IPS-20b (cell line): ENCODE measurements around the gene GRIA2.
"Not testable (repeated sequence)": the region's sequence is repeated elsewhere in the genome, so short reads cannot be mapped to it uniquely, and the experiment has no call there.

Experiments used
- H3K27ac ChIP-seq: one replicate; pipeline ENCODE4 v1.5.1; 2013; ENCODE audit warnings: low read length
- H3K27me3 ChIP-seq: 2 replicates; pipeline ENCODE4 v1.6.1; 2013; ENCODE audit warnings: mild to moderate bottlenecking, low read length, inconsistent platforms; ENCODE audit not compliant: insufficient read depth
- H3K36me3 ChIP-seq: 2 replicates; pipeline ENCODE4 v1.6.1; 2013; ENCODE audit warnings: low read depth, mild to moderate bottlenecking, inconsistent platforms, low read length, moderate library complexity; ENCODE audit not compliant: insufficient read depth
- H3K4me1 ChIP-seq: 2 replicates; pipeline ENCODE4 v1.6.1; 2013; ENCODE audit warnings: mild to moderate bottlenecking, control low read depth, inconsistent platforms, low read length, moderate library complexity; ENCODE audit not compliant: insufficient read depth
- H3K4me3 ChIP-seq: 2 replicates; pipeline ENCODE4 v1.5.1; 2013; ENCODE audit warnings: mild to moderate bottlenecking, low read length, inconsistent platforms
- H3K9ac ChIP-seq: 2 replicates; pipeline ENCODE4 v1.6.1; 2013; ENCODE audit warnings: low read depth, mild to moderate bottlenecking, inconsistent platforms, low read length, moderate library complexity
- H3K9me3 ChIP-seq: 2 replicates; pipeline ENCODE4 v1.6.1; 2013; ENCODE audit warnings: mild to moderate bottlenecking, low read depth, low read length, inconsistent platforms; ENCODE audit not compliant: insufficient read depth

Gene GRIA2

DNA sequence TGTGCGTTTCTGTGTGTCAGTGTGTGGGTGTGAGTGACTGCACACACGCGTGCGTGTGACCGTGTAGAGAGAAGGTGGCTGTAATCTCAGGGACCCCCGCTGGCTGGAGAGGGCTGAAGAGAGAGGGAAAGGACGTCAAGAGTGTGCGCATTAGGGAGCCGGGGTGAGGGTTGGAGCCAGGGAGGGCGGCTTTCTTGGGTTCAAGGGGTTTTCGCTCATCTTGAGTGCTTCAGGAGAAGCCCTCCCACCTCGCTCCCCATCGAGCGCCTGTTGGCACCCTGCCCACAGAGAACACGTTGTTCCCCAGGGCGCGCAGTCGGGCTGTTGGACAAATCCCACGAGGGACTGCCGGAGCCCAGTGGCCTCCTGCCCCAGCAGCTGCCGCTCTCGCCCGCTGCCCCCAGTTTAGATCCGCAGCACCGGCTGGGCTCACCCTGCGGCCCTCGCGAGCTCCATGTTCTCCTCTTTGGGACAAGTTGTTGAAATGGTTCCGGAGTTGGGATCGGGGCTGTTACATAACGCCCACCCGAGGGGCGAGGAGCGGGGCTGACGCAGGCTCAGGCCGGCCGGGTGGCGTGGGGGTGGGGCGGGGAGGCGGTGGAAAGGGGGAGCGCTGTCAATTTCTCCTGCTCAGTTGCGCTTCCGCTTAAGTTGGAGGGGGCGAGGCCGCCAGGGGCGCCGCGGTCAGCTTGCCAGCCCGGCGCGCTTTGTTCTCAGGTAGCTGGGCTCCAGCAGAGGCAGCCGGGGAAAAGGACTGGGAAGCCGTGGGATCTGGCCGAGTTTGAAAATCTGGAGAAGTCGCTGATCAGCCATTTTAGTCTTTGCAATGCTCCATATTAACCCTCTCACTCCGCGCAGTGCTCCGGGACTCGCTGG, 1.6 kb downstream of the GRIA2 start:
- peaks cover 75% of the 10 kb centered on the region for H3K27me3 ChIP-seq
- no peaks in the 10 kb centered on the region for H3K36me3 ChIP-seq
- no peaks in the 10 kb centered on the region for H3K9me3 ChIP-seq
- peak overlapping the region; percentile 71; the same call in 1 of the 2 replicates for H3K9ac ChIP-seq
- peak overlapping the region; percentile 76 for H3K4me3 ChIP-seq
- H3K4me1 ChIP-seq = no peaks in the 10 kb centered on the region; the same call in 1 of the 2 replicates
- H3K27ac ChIP-seq = no peak overlapping the region

GRCh38 chr4:157222771-157223160, 2.2 kb downstream of the GRIA2 start:
- Histone ChIP-seq H3K27me3 (peaks cover 75% of the 10 kb centered on the region), H3K36me3 (no peaks in the 10 kb centered on the region), H3K27ac (no peak overlapping the region), H3K4me1 (no peaks in the 10 kb centered on the region; the same call in 1 of the 2 replicates), H3K9ac (peak overlapping the region; percentile 71; the same call in 1 of the 2 replicates), H3K9me3 (no peaks in the 10 kb centered on the region), H3K4me3 (peak overlapping the region; percentile 76)

DNA sequence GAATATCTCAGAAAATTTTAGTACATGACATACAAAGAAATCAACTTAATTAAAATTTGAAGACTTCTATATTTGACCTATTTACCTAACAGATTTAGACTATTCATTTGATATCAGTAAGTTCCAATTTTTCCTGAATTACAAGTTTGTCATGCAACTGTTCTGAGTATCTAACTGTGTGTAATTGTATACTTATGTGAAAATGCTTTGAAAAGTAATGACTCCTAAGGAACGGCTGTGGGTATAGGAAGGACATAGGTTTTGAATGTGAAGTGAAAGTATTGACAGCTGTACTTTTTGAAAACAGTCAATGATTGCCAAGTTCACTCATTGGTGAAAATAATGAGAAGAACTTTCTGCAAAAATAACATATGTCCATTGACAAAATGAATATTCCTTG, 2.9 kb downstream of the GRIA2 start:
- Histone ChIP-seq H3K9me3 (no peaks in the 10 kb centered on the region), H3K36me3 (no peaks in the 10 kb centered on the region), H3K27me3 (peaks cover 68% of the 10 kb centered on the region), H3K4me3 (no peak overlapping the region), H3K27ac (no peak overlapping the region), H3K4me1 (no peaks in the 10 kb centered on the region; the same call in 1 of the 2 replicates), H3K9ac (no peak overlapping the region)

DNA sequence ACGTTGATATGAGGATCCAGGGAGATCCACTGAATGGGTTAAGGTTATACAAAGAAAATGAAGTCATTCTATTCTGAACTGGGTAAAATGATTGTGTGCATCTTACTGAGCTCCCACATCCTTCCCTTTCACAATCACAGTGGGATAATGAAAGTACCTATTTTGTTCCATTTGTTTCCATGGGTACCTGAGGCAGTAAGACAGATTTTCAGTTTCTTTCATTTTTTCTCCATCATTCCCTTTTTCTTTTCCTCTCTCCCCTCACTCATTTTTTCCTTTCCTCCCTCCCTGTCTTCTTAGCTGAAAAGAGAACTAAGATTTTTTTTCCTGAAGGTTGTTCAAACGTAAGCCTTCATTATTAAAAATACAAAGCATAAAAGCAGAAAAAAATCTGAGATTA, 4.6 kb downstream of the GRIA2 start:
- Histone ChIP-seq H3K4me1 (no peaks in the 10 kb centered on the region; the same call in 1 of the 2 replicates), H3K27me3 (peaks cover 51% of the 10 kb centered on the region), H3K9me3 (no peaks in the 10 kb centered on the region), H3K9ac (no peak overlapping the region), H3K4me3 (no peak overlapping the region), H3K36me3 (no peaks in the 10 kb centered on the region), H3K27ac (no peak overlapping the region)

DNA sequence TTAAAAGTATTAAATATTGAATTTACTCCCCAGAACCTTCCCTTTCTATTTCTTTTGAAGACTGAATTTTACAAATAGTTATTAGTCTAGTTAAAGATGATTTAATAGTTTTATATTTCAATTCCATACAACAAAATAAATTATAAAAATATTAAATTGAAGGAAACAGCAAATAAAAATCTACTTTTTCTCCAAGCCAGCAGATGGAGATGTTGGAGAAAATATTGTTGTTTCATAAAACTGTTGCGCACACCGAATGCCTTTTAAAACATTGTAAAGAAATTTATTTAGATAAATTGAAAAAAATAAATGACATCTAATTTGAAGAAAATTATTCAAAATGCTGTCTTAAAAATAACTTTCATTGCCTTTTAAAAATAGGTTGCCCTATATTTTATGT, 5.5 kb downstream of the GRIA2 start:
- Histone ChIP-seq H3K36me3 (no peaks in the 10 kb centered on the region), H3K9me3 (no peaks in the 10 kb centered on the region), H3K9ac (no peak overlapping the region), H3K4me3 (no peak overlapping the region), H3K4me1 (no peaks in the 10 kb centered on the region), H3K27me3 (peaks cover 42% of the 10 kb centered on the region), H3K27ac (no peak overlapping the region)

GRCh38 chr4:157226601-157227000, 6.1 kb downstream of the GRIA2 start:
- H3K4me3 ChIP-seq = no peak overlapping the region
- H3K36me3 ChIP-seq = no peaks in the 10 kb centered on the region
- H3K4me1 ChIP-seq = no peaks in the 10 kb centered on the region
- H3K9me3 ChIP-seq = no peaks in the 10 kb centered on the region
- no peak overlapping the region for H3K27ac ChIP-seq
- no peak overlapping the region for H3K9ac ChIP-seq
- H3K27me3 ChIP-seq = peaks cover 36% of the 10 kb centered on the region

DNA sequence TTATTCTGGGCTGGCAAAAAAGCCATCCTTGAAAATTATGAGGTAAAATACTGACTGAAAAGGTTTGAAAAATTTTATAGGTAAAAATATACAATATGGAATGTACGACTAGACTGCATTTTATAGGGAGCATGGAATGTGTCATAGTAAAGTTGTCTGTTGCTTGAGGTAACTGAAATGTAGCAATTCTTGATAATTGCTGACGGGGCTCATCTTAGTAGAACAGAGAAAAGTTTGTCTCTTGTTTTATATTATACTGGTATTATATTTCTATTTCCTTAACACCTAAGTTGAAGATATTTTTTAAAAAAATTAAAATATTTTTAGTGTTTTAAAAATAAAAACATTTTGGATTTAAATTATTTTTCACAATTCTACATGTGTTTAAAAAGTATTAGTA, 11.0 kb downstream of the GRIA2 start:
- Histone ChIP-seq H3K27ac (no peak overlapping the region), H3K27me3 (no peaks in the 10 kb centered on the region), H3K9me3 (no peaks in the 10 kb centered on the region), H3K4me1 (no peaks in the 10 kb centered on the region), H3K9ac (no peak overlapping the region), H3K36me3 (no peaks in the 10 kb centered on the region), H3K4me3 (no peak overlapping the region)

DNA sequence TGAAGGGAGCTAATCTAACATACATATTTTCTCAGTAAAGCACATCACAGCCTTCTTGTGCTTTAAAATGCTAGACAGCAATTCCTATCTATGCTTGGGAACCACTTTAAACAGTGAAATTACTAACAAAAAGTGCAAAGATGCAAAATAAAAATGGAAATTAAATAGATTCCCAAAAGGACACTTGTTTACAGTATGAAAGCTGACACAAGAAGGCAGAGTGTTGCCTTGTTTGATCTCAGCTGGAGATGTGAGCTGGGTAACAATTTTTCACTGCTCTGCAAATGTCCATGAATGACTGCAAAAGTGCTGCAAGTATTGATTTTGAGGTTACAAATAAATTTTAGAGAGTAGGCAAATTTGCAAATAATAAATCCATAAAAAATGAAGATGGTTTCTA, 22.3 kb downstream of the GRIA2 start:
- Histone ChIP-seq H3K4me3 (no peak overlapping the region), H3K9ac (no peak overlapping the region), H3K27ac (no peak overlapping the region), H3K9me3 (no peaks in the 10 kb centered on the region), H3K27me3 (peaks cover 28% of the 10 kb centered on the region; the same call in 1 of the 2 replicates), H3K4me1 (no peaks in the 10 kb centered on the region), H3K36me3 (no peaks in the 10 kb centered on the region)

DNA sequence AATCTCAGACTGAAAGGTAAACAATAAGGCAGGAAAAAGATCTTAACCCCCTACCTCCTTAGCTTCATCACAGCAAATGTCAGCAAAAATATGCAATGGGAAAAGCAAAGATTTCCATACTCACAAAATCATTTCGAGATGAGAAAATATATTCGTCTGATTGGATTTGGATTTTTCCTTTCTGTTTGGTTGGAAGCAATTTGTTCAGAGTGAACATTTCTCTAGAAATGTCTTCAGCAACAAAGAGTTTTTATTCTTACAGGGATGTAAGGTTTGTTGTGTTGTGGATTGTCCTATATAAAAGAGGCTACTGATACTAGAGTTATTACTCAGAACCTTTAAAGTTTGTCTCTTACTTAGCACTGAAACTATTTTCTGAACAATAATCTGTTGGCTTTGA, 23.8 kb downstream of the GRIA2 start:
- Histone ChIP-seq H3K36me3 (no peaks in the 10 kb centered on the region), H3K27ac (no peak overlapping the region), H3K4me3 (no peak overlapping the region)

GRCh38 chr4:157245351-157245750, 24.8 kb downstream of the GRIA2 start:
- H3K9ac ChIP-seq = no peak overlapping the region
- H3K36me3 ChIP-seq = no peaks in the 10 kb centered on the region
- no peak overlapping the region for H3K27ac ChIP-seq
- H3K4me3 ChIP-seq = no peak overlapping the region
- no peaks in the 10 kb centered on the region for H3K4me1 ChIP-seq
- peaks cover 28% of the 10 kb centered on the region; the same call in 1 of the 2 replicates for H3K27me3 ChIP-seq
- no peaks in the 10 kb centered on the region for H3K9me3 ChIP-seq

More for the DNA sequence above, 23.8 kb downstream of the GRIA2 start:
- Histone ChIP-seq H3K27me3 (peaks cover 28% of the 10 kb centered on the region; the same call in 1 of the 2 replicates), H3K4me1 (no peaks in the 10 kb centered on the region), H3K9ac (no peak overlapping the region), H3K9me3 (no peaks in the 10 kb centered on the region)

GRCh38 chr4:157246964-157247363, 26.4 kb downstream of the GRIA2 start:
- Histone ChIP-seq H3K27ac (no peak overlapping the region), H3K9me3 (no peaks in the 10 kb centered on the region), H3K36me3 (no peaks in the 10 kb centered on the region)

DNA sequence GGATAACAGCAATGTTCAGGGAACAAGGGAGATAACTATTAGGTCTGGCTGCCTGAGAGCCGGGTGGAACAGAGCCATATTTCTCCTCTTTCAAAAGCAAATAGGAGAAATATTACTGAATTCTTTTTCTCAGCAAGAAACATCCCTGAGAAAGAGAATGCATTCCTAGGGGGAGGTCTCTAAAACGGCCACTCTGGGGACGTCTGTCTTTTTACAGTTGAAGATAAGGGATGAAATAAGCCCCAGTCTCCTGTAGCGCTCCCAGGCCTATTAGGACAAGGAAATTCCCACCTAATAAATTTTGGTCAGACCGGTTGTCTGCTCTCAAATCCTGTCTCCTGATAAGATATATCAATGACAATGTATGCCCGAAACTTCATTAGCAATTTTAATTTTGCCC, 37.6 kb downstream of the GRIA2 start:
- not testable (repeated sequence) for H3K4me1 ChIP-seq, H3K27me3 ChIP-seq, H3K4me3 ChIP-seq, H3K36me3 ChIP-seq, H3K27ac ChIP-seq, H3K9ac ChIP-seq
- H3K9me3 ChIP-seq = peaks cover 19% of the 10 kb centered on the region

More at GRCh38 chr4:157246964-157247363, 26.4 kb downstream of the GRIA2 start:
- Histone ChIP-seq H3K9ac (no peak overlapping the region), H3K4me1 (no peaks in the 10 kb centered on the region), H3K27me3 (peaks cover 28% of the 10 kb centered on the region; the same call in 1 of the 2 replicates), H3K4me3 (no peak overlapping the region)
